SK-N-SH (cell line): ENCODE results near the gene ATG7. TPM values are rescaled to one million over a fixed set of nuclear protein-coding genes. Genes with fewer than 3 reads are reported as not detected.

Experiments used
- CTCF ChIA-PET: fragments of 300-600, 350-600 bp; formaldehyde crosslinking; extraction: SDS; loops from one replicate; lab custom pipeline; 2021; lab: Yijun Ruan, JAX
- POLR2A ChIA-PET: fragments of 350-600 bp; sonication (Branson Sonifier 250); formaldehyde crosslinking; extraction: SDS; loops from one replicate; lab custom pipeline; 2020; ENCODE audit warnings: antibody characterized with exemption, inconsistent platforms; lab: Yijun Ruan, JAX
- DNase-seq: peaks from one replicate; pipeline ENCODE4 v3.0.0; 2012
- H2AFZ ChIP-seq: fragments of 200-600 bp; sonication (generic); 2 replicates; pipeline ENCODE4 v1.8.1; 2016; ENCODE audit warnings: antibody characterized with exemption, mild to moderate bottlenecking, low read depth
- H3F3A ChIP-seq: fragments of 200-600 bp; sonication (generic); replicated peaks from 2 replicates; pipeline ENCODE3; 2016; ENCODE audit warnings: antibody characterized with exemption, mild to moderate bottlenecking; ENCODE audit not compliant: insufficient read depth
- H3K27ac ChIP-seq, 2 experiments: fragments of 200-500 bp in 1 of 2; fragments of 200-600 bp in 1 of 2; sonication (Bioruptor generic) in 1 of 2; sonication (generic), shearing (Covaris generic) in 1 of 2; 2 replicates each; pipeline versions ENCODE4 v1.5.1 to v1.6.1; 2014 to 2016; ENCODE audit warnings: low read depth in 2 of 2, inconsistent platforms in 1 of 2, low read length in 1 of 2, mild to moderate bottlenecking in 1 of 2, mixed read lengths in 1 of 2
- H3K27me3 ChIP-seq: fragments of 200-600 bp; sonication (generic), shearing (Covaris generic); 2 replicates; pipeline ENCODE4 v1.6.1; 2016; ENCODE audit warnings: mixed run types; ENCODE audit not compliant: insufficient read depth
- H3K36me3 ChIP-seq, 2 experiments: fragments of 200-500 bp in 1 of 2; fragments of 200-600 bp in 1 of 2; sonication (Bioruptor generic) in 1 of 2; sonication (generic) in 1 of 2; replicated peaks in 1 of 2; 2 replicates each; pipeline versions ENCODE3 to v1.5.1; 2014 to 2016; ENCODE audit warnings: low read length in 1 of 2, mild to moderate bottlenecking in 1 of 2; ENCODE audit not compliant: insufficient read depth in 2 of 2, control insufficient read depth in 1 of 2
- H3K4me1 ChIP-seq, 2 experiments: fragments of 200-500 bp in 1 of 2; fragments of 200-600 bp in 1 of 2; sonication (Bioruptor generic) in 1 of 2; sonication (generic), shearing (Covaris generic) in 1 of 2; 2 replicates each; pipeline versions ENCODE4 v1.5.1 to v1.6.1; 2014 to 2016; ENCODE audit warnings: low read depth in 1 of 2, low read length in 1 of 2, mixed run types in 1 of 2; ENCODE audit not compliant: insufficient read depth in 2 of 2, control insufficient read depth in 1 of 2
- H3K4me2 ChIP-seq: fragments of 200-600 bp; sonication (generic), shearing (Covaris generic); 2 replicates; pipeline ENCODE4 v1.6.1; 2017; ENCODE audit warnings: mixed run types
- H3K4me3 ChIP-seq, 2 experiments: fragments of 200-500 bp in 1 of 2; fragments of 200-600 bp in 1 of 2; sonication (Bioruptor generic) in 1 of 2; sonication (generic), shearing (Covaris generic) in 1 of 2; 2 replicates each; pipeline versions ENCODE4 v1.5.1 to v1.8.1; 2014 to 2016; ENCODE audit warnings: low read depth in 2 of 2, inconsistent platforms in 1 of 2, low read length in 1 of 2, mild to moderate bottlenecking in 1 of 2, mixed read lengths in 1 of 2, moderate library complexity in 1 of 2
- H3K79me2 ChIP-seq: fragments of 200-600 bp; sonication (generic); 2 replicates; pipeline ENCODE4 v1.8.1; 2017; ENCODE audit warnings: mild to moderate bottlenecking; ENCODE audit not compliant: insufficient read depth
- H3K9ac ChIP-seq: fragments of 200-600 bp; sonication (generic); 2 replicates; pipeline ENCODE4 v1.6.1; 2017; ENCODE audit warnings: mixed run types
- H3K9me2 ChIP-seq: fragments of 200-600 bp; sonication (generic); 2 replicates; pipeline ENCODE4 v1.6.1; 2017; ENCODE audit warnings: mixed run types
- H3K9me3 ChIP-seq: fragments of 200-600 bp; sonication (generic); 2 replicates; pipeline ENCODE4 v1.6.1; 2017; ENCODE audit warnings: mixed run types, mild to moderate bottlenecking, moderate library complexity
- H4K20me1 ChIP-seq: fragments of 200-600 bp; sonication (generic); 2 replicates; pipeline ENCODE4 v1.6.1; 2017; ENCODE audit warnings: mild to moderate bottlenecking, mixed run types; ENCODE audit not compliant: insufficient read depth
- ELF1 ChIP-seq: IDR thresholded peaks from 2 replicates; pipeline ENCODE4 v1.4.0; 2012
- FOXJ3 ChIP-seq: sonication (generic); formaldehyde crosslinking; IDR thresholded peaks from 2 replicates; pipeline ENCODE4 v1.5.1; 2020; ENCODE audit warnings: mild to moderate bottlenecking, missing genetic modification reagents
- GABPA ChIP-seq: IDR thresholded peaks from 2 replicates; pipeline ENCODE4 v1.4.0; 2012; ENCODE audit warnings: low read depth, mild to moderate bottlenecking
- GATA2 ChIP-seq: sonication (generic); formaldehyde crosslinking; IDR thresholded peaks from 2 replicates; pipeline ENCODE4 v1.5.0; 2020; ENCODE audit warnings: mild to moderate bottlenecking, missing genetic modification reagents
- JUND ChIP-seq: IDR thresholded peaks from 2 replicates; pipeline ENCODE4 v1.4.0; 2012
- MEF2A ChIP-seq: IDR thresholded peaks from 2 replicates; pipeline ENCODE4 v1.4.0; 2012; ENCODE audit warnings: low read depth, borderline replicate concordance
- MXI1 ChIP-seq: IDR thresholded peaks from 2 replicates; pipeline ENCODE4 v1.6.1; 2012; ENCODE audit warnings: mild to moderate bottlenecking, low read depth, low read length, improper control_type of control experiment
- NFIC ChIP-seq: IDR thresholded peaks from 2 replicates; pipeline ENCODE4 v1.4.0; 2012; ENCODE audit warnings: borderline replicate concordance
- NRF1 ChIP-seq: IDR thresholded peaks from 2 replicates; pipeline ENCODE4 v1.6.1; 2012; ENCODE audit warnings: low read depth, mild to moderate bottlenecking, low read length
- RAD21 ChIP-seq: IDR thresholded peaks from 2 replicates; pipeline ENCODE4 v1.6.1; 2012; ENCODE audit warnings: mild to moderate bottlenecking, low read length
- RFX5 ChIP-seq: IDR thresholded peaks from 2 replicates; pipeline ENCODE4 v1.6.1; 2012; ENCODE audit warnings: mild to moderate bottlenecking, improper control_type of control experiment, low read length
- RXRA ChIP-seq: IDR thresholded peaks from 2 replicates; pipeline ENCODE4 v1.4.0; 2012; ENCODE audit warnings: low read depth, mild to moderate bottlenecking, borderline replicate concordance
- SIN3A ChIP-seq: IDR thresholded peaks from 2 replicates; pipeline ENCODE4 v1.6.1; 2012; ENCODE audit warnings: low read depth, mild to moderate bottlenecking, low read length, moderate library complexity, borderline replicate concordance
- WGBS: methylation state at CpG from one replicate; pipeline ENCODE4 v1.1.6; 2017; ENCODE audit warnings: low lambda C conversion rate; 5-methylcytosine and 5-hydroxymethylcytosine counted together
- polyA plus RNA-seq, 3 experiments: library from polyadenylated mRNA; depleted of rRNA; stranded (reverse); fragments of >200 nt; gene quantifications; 2 replicates each; pipeline ENCODE4 v1.2.3, GENCODE V29; 2012
- TF ChIP-seq, protein P1 (sequence below): IDR thresholded peaks from 2 replicates; pipeline ENCODE4 v1.4.0; 2012; ENCODE audit warnings: low read depth, borderline replicate concordance
- TF ChIP-seq, protein P2 (sequence below): IDR thresholded peaks from 2 replicates; pipeline ENCODE4 v1.6.1; 2012; ENCODE audit warnings: mild to moderate bottlenecking, low read depth, low read length, moderate library complexity

ATG7 gene
- polyA plus RNA-seq, 1 of the 3 experiments (the other 2 are of a cell fraction): 29.5 TPM

DNA sequence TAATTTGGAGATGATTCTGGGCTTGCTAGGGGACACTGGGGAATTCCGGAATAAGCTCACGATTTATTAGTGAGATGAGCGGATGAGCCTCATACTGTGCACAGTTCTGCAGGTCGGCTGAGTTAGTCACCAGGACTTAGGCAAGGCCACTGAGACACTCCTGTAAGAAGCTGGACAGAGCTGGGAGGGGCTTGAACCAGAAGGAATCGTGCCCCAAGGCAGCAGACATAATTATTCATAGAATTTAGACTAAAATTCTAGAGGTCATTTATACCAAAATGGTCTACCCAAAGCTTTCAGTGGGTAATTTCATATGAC, 250.2 kb downstream of the ATG7 start:
- POLR2A ChIA-PET: no interaction called here
- Histone ChIP-seq H3K4me1 (peaks cover 0 to 8% of the 10 kb centered on the region in 2 experiments; a peak in 1 of 4 replicates), H3K9me2 (no peaks in the 10 kb centered on the region), H3K79me2 (no peaks in the 10 kb centered on the region), H3K27me3 (no peaks in the 10 kb centered on the region), H3K9ac (no peak overlapping the region), H3K4me2 (no peak overlapping the region), H3F3A (peaks cover 3% of the 10 kb centered on the region), H2AFZ (no peak overlapping the region), H3K4me3 (no peak overlapping the region), H3K9me3 (no peaks in the 10 kb centered on the region), H3K36me3 (peaks cover 0 to 3% of the 10 kb centered on the region in 2 experiments), H3K27ac (no peak overlapping the region), H4K20me1 (no peaks in the 10 kb centered on the region)
- WGBS: 79% methylated on average over 5 of the region's 5 CpGs
- TF ChIP-seq GABPA (no peak), SIN3A (no peak), ELF1 (no peak), NFIC (no peak), RXRA (no peak), JUND (no peak), GATA2 (CRISPR knock-in tag) (no peak), MXI1 (no peak), RFX5 (no peak), MEF2A (no peak), NRF1 (no peak), RAD21 (no peak), FOXJ3 (CRISPR knock-in tag) (no peak)
- TF ChIP-seq, protein P1, sequence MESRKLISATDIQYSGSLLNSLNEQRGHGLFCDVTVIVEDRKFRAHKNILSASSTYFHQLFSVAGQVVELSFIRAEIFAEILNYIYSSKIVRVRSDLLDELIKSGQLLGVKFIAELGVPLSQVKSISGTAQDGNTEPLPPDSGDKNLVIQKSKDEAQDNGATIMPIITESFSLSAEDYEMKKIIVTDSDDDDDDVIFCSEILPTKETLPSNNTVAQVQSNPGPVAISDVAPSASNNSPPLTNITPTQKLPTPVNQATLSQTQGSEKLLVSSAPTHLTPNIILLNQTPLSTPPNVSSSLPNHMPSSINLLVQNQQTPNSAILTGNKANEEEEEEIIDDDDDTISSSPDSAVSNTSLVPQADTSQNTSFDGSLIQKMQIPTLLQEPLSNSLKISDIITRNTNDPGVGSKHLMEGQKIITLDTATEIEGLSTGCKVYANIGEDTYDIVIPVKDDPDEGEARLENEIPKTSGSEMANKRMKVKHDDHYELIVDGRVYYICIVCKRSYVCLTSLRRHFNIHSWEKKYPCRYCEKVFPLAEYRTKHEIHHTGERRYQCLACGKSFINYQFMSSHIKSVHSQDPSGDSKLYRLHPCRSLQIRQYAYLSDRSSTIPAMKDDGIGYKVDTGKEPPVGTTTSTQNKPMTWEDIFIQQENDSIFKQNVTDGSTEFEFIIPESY: no peak
- TF ChIP-seq, protein P2, sequence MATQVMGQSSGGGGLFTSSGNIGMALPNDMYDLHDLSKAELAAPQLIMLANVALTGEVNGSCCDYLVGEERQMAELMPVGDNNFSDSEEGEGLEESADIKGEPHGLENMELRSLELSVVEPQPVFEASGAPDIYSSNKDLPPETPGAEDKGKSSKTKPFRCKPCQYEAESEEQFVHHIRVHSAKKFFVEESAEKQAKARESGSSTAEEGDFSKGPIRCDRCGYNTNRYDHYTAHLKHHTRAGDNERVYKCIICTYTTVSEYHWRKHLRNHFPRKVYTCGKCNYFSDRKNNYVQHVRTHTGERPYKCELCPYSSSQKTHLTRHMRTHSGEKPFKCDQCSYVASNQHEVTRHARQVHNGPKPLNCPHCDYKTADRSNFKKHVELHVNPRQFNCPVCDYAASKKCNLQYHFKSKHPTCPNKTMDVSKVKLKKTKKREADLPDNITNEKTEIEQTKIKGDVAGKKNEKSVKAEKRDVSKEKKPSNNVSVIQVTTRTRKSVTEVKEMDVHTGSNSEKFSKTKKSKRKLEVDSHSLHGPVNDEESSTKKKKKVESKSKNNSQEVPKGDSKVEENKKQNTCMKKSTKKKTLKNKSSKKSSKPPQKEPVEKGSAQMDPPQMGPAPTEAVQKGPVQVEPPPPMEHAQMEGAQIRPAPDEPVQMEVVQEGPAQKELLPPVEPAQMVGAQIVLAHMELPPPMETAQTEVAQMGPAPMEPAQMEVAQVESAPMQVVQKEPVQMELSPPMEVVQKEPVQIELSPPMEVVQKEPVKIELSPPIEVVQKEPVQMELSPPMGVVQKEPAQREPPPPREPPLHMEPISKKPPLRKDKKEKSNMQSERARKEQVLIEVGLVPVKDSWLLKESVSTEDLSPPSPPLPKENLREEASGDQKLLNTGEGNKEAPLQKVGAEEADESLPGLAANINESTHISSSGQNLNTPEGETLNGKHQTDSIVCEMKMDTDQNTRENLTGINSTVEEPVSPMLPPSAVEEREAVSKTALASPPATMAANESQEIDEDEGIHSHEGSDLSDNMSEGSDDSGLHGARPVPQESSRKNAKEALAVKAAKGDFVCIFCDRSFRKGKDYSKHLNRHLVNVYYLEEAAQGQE: no peak
- DNase-seq: no peak
- CTCF ChIA-PET: interaction anchor here (0.9 to 1.2 kb wide), 2 partner anchors 17 to 143 kb away, joined by 4 read pairs; no protein-coding TSS in a partner anchor
